Upper lobe of left lung (tissue), 6 donors: ENCODE measurements around the gene SIDT1. TPM values are rescaled to one million over a fixed set of nuclear protein-coding genes. Genes with fewer than 3 reads are reported as not detected.

Experiments
- ATAC-seq, 2 donors: fragments of 200-7000 bp; cut with Tn5 transposase; one replicate each; pipeline ENCODE4 v1.9.1; 2022; ENCODE audit warnings: mild to moderate bottlenecking in 2 of 2, moderate library complexity in 2 of 2; ENCODE audit not compliant: low FRiP score in 2 of 2
- DNase-seq, 2 donors: peaks; one replicate each; pipeline ENCODE4 v3.0.0-alpha.2; 2019 to 2020
- H3K27ac ChIP-seq, 4 donors: fragments of 200-600 bp; sonication (generic); one replicate each; pipeline ENCODE4 v1.5.1; 2016 to 2019
- H3K27me3 ChIP-seq, 4 donors: fragments of 200-600 bp; sonication (generic); one replicate each; pipeline ENCODE4 v1.5.1; 2017 to 2019
- H3K36me3 ChIP-seq, 4 donors: fragments of 200-600 bp; sonication (generic); one replicate each; pipeline ENCODE4 v1.5.1; 2016 to 2019
- H3K4me1 ChIP-seq, 4 donors: fragments of 200-600 bp; sonication (generic); one replicate each; pipeline ENCODE4 v1.5.1; 2018 to 2019
- H3K4me3 ChIP-seq, 4 donors: fragments of 200-600 bp; sonication (generic); one replicate each; pipeline ENCODE4 v1.5.1; 2017 to 2019; ENCODE audit warnings: mild to moderate bottlenecking in 2 of 4, moderate library complexity in 1 of 4
- H3K9me3 ChIP-seq, 4 donors: fragments of 200-600 bp; sonication (generic); one replicate each; pipeline ENCODE4 v1.5.1; 2018 to 2019
- EP300 ChIP-seq, 4 donors: sonication (generic); formaldehyde crosslinking; IDR thresholded peaks; one replicate each; pipeline ENCODE4 v1.5.1; 2017; ENCODE audit warnings: antibody characterized with exemption in 4 of 4, control low read depth in 2 of 4
- POLR2A ChIP-seq, 4 donors: fragments of 450-650 bp; IDR thresholded peaks; one replicate each; pipeline ENCODE4 v1.5.1; 2016 to 2017; ENCODE audit warnings: antibody characterized with exemption in 4 of 4, mild to moderate bottlenecking in 2 of 4
- POLR2AphosphoS5 ChIP-seq, 2 donors: sonication (generic); formaldehyde crosslinking; IDR thresholded peaks; one replicate each; pipeline ENCODE4 v1.5.1; 2017; ENCODE audit warnings: antibody characterized with exemption in 2 of 2
- WGBS, 2 donors: methylation state at CpG; one replicate each; pipeline ENCODE4 v1.1.5; 2017 to 2018; 5-methylcytosine and 5-hydroxymethylcytosine counted together
- total RNA-seq, 6 donors: library from RNA; depleted of rRNA in 4 of 6; stranded (reverse); fragments of >200 nt in 4 of 6; gene quantifications; one replicate each; pipeline versions ENCODE4 v1.1.0 to v1.2.1, GENCODE V29; 2016 to 2021
- TF ChIP-seq, protein P1 (sequence below), 6 experiments: fragments of 450-650 bp in 4 of 6; fragments of 200-600 bp in 2 of 6; sonication (generic) in 2 of 6; IDR thresholded peaks; one replicate each; pipeline ENCODE4 v1.5.1; 2016 to 2019; ENCODE audit warnings: antibody characterized with exemption in 6 of 6
- donor health status: DM: no; HTN: no; CAD: no; lungs with moderate emphysema.
- donor health status: DM: no; HTN: yes; CAD: no; lungs with severe emphysema.

SIDT1 gene
- total RNA-seq, 6 donors from 2014 or later, result 2.6 to 37.5 (median 9.5) TPM

DNA sequence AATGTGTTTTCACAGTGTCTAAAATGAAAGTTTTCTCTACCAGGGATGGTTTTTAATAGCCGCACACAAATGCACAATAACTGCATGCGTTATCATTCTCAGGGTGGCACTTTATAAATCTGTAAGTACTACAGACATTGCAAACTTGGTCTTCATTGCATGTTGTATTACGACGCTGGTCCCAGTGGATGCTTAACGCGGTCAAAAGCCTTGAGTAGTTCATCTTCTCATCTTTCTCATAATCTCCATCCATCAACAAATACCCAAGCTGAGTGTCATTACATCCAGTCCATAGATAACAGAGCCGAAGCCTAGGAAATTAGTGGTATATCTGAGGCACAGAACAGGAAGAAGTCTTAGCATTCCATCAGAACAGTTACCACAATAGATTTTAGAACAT lies 91.5 kb downstream of the SIDT1 start:
- DNase-seq (no peak), ATAC-seq (no peak)
- no peak overlapping the region for H3K27ac ChIP-seq
- no peak overlapping the region for H3K4me3 ChIP-seq
- WGBS, 2 donors, result 85 to 92% methylated on average over 7 of the region's 7 CpGs
- no peaks in the 10 kb centered on the region for H3K27me3 ChIP-seq
- no peaks in the 10 kb centered on the region for H3K4me1 ChIP-seq
- no peak for TF ChIP-seq POLR2A (IDR thresholded peaks at IDR 0.05)
- TF ChIP-seq, protein P1, sequence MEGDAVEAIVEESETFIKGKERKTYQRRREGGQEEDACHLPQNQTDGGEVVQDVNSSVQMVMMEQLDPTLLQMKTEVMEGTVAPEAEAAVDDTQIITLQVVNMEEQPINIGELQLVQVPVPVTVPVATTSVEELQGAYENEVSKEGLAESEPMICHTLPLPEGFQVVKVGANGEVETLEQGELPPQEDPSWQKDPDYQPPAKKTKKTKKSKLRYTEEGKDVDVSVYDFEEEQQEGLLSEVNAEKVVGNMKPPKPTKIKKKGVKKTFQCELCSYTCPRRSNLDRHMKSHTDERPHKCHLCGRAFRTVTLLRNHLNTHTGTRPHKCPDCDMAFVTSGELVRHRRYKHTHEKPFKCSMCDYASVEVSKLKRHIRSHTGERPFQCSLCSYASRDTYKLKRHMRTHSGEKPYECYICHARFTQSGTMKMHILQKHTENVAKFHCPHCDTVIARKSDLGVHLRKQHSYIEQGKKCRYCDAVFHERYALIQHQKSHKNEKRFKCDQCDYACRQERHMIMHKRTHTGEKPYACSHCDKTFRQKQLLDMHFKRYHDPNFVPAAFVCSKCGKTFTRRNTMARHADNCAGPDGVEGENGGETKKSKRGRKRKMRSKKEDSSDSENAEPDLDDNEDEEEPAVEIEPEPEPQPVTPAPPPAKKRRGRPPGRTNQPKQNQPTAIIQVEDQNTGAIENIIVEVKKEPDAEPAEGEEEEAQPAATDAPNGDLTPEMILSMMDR (IDR thresholded peaks at IDR 0.05), result no peak
- TF ChIP-seq EP300 (IDR thresholded peaks at IDR 0.05), result no peak
- no peak for TF ChIP-seq POLR2AphosphoS5 (IDR thresholded peaks at IDR 0.05)
- H3K36me3 ChIP-seq, result peaks cover 0 to 6% (median 0%) of the 10 kb centered on the region in 4 donors
- H3K9me3 ChIP-seq, result no peaks in the 10 kb centered on the region

DNA sequence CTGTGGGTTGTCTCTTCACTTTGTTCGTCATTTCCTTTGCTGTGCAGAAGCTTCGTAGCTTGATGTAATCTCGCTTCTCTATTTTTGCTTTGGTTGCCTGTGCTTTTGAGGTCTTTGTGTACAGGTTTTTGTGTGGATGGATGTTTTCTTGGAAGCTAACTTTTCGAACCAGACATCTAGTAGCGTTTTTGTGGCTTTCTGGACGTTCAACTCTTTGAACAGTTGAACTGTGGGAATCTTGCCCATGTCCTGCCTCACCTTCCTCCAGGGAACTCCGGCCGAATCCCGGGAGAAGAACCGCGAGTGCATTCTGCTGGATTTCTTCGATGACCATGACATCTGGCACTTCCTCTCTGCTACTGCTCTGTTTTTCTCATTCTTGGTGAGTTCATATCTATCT lies 93.5 kb downstream of the SIDT1 start:
- no peak for ATAC-seq
- WGBS, 2 donors, result 71 to 75% methylated on average over 12 of the region's 12 CpGs
- no peaks in the 10 kb centered on the region for H3K27me3 ChIP-seq

DNA sequence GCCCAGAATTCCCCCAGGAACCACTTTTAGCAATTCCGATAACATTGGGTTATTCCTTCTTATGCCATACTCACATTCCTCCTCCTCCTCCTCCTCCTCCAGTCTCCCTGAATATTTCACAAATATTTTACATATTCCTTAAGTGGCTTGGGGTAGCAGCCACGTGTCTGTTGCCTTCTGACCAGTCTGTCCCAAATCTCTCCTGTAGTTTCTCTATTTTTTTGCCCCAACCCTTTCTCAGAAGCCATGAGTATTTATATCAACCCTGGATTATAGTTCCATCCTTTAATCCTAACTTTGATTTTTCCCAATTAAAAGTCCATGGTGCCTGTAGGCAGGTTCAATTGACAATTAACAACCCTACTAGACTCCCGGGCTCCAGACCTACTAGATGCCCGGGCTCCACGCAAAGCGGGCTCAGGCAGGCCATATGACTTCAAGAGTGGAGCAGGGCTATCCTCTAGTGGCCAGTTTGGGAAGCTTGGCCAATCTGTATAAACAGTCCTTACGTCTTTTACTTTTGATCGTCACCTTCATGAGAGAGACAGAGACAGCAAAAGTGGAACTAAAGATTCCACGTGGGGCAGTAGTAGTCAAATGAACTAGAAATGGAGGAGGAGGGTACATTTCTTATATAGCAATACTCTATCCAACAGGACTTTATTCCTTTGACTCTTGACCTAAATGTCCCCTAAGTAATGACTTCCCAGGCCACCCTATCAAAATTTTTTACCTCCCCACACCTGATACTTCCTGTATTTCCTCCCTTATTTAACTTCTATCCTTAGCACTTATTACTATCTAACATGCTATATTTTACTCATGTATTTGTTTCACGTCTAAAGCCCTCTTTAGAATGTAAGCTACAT lies 94.4 kb downstream of the SIDT1 start:
- DNase-seq, result peak in 1 of 2 donors; percentile 44
- H3K4me1 ChIP-seq, result peaks cover 0 to 3% (median 0%) of the 10 kb centered on the region in 4 donors
- no peaks in the 10 kb centered on the region for H3K27me3 ChIP-seq
- H3K4me3 ChIP-seq, result no peak overlapping the region
- ATAC-seq, result peak; percentile 73 to 91
- 37 to 39% methylated on average over 10 of the region's 10 CpGs for WGBS, 2 donors
- H3K36me3 ChIP-seq, result peaks cover 0 to 6% (median 0%) of the 10 kb centered on the region in 4 donors
- no peaks in the 10 kb centered on the region for H3K9me3 ChIP-seq
- TF ChIP-seq POLR2A (IDR thresholded peaks at IDR 0.05) (no peak), EP300 (IDR thresholded peaks at IDR 0.05) (no peak), POLR2AphosphoS5 (IDR thresholded peaks at IDR 0.05) (no peak)
- TF ChIP-seq, protein P1 (IDR thresholded peaks at IDR 0.05), result peak; percentile 31 to 77 (median 64)
- H3K27ac ChIP-seq, result no peak overlapping the region

More for the DNA sequence above, 93.5 kb downstream of the SIDT1 start:
- no peak for DNase-seq
- Histone ChIP-seq H3K27ac (no peak overlapping the region), H3K4me1 (peaks cover 0 to 3% (median 0%) of the 10 kb centered on the region in 4 donors), H3K36me3 (peaks cover 0 to 6% (median 0%) of the 10 kb centered on the region in 4 donors), H3K4me3 (peak overlapping the region in 1 of 4 donors; percentile 21), H3K9me3 (no peaks in the 10 kb centered on the region)
- TF ChIP-seq, protein P1 (IDR thresholded peaks at IDR 0.05), result no peak
- TF ChIP-seq POLR2A (IDR thresholded peaks at IDR 0.05) (no peak), EP300 (IDR thresholded peaks at IDR 0.05) (no peak), POLR2AphosphoS5 (IDR thresholded peaks at IDR 0.05) (no peak)

DNA sequence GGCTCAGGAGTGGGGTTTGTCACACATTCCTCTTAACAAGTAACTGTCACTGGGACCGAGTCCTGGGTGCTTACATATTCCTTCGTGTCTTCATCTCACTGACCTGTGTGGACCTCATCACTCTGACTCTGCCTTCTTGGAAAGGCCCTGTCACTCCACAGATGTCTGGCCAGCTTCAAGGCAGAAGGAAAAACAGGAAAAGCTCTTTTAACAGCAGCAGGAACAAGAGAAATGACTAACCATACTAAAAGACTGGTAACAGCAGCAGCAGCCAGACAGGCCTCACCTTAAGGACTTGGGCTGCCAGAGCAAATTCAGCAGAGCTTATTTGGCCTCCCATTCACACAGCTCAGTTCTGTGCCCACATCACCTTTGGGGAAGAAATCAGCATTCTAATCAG lies 96.0 kb downstream of the SIDT1 start:
- ATAC-seq (no peak), DNase-seq (no peak)
- Histone ChIP-seq H3K27ac (no peak overlapping the region), H3K4me3 (no peak overlapping the region), H3K9me3 (no peaks in the 10 kb centered on the region), H3K27me3 (no peaks in the 10 kb centered on the region), H3K36me3 (peaks cover 0 to 5% (median 0%) of the 10 kb centered on the region in 4 donors), H3K4me1 (peaks cover 0 to 3% (median 0%) of the 10 kb centered on the region in 4 donors)
- 88 to 100% methylated on average over 2 of the region's 2 CpGs for WGBS, 2 donors
- TF ChIP-seq, protein P1 (IDR thresholded peaks at IDR 0.05), result no peak
- TF ChIP-seq EP300 (IDR thresholded peaks at IDR 0.05) (no peak), POLR2A (IDR thresholded peaks at IDR 0.05) (no peak), POLR2AphosphoS5 (IDR thresholded peaks at IDR 0.05) (no peak)
